Esophagus muscularis mucosa (tissue), 4 donors: Measurements from ENCODE around the gene RHAG. TPM values are rescaled to one million over a fixed set of nuclear protein-coding genes. Genes with fewer than 3 reads are reported as not detected.
"Not testable (repeated sequence)": the region's sequence is repeated elsewhere in the genome, so short reads cannot be mapped to it uniquely, and the experiment has no call there.

Source experiments
- DNase-seq: peaks from one replicate; pipeline ENCODE4 v3.0.0-alpha.2; 2017; ENCODE audit errors: extremely low spot score
- H3K27ac ChIP-seq, 4 donors: fragments of 200-600 bp; sonication (generic); replicated peaks in 1 of 4; 1 replicate in 3 of 4; 2 replicates in 1 of 4; pipeline ENCODE4 v1.5.1; 2016 to 2019; ENCODE audit warnings: mild to moderate bottlenecking in 1 of 4
- H3K27me3 ChIP-seq, 4 donors: fragments of 200-600 bp; sonication (generic); one replicate each; pipeline versions ENCODE4 v1.5.1 to v1.6.0; 2016 to 2019
- H3K36me3 ChIP-seq, 4 donors: fragments of 200-600 bp; sonication (generic); one replicate each; pipeline ENCODE4 v1.5.1; 2016 to 2019
- H3K4me1 ChIP-seq, 4 donors: fragments of 200-600 bp; sonication (generic); one replicate each; pipeline ENCODE4 v1.5.1; 2016 to 2019
- H3K4me3 ChIP-seq, 4 donors: fragments of 200-600 bp; sonication (generic); 1 replicate in 2 of 4; 2 replicates in 2 of 4; pipeline ENCODE4 v1.5.1; 2016 to 2019; ENCODE audit warnings: mild to moderate bottlenecking in 4 of 4, moderate library complexity in 1 of 4
- H3K9me3 ChIP-seq, 4 donors: fragments of 200-600 bp; sonication (generic); 1 replicate in 3 of 4; 2 replicates in 1 of 4; pipeline ENCODE4 v1.5.1; 2016 to 2019
- EP300 ChIP-seq: sonication (generic); formaldehyde crosslinking; IDR thresholded peaks from one replicate; pipeline ENCODE4 v1.6.1; 2017; ENCODE audit warnings: antibody characterized with exemption
- POLR2A ChIP-seq: fragments of 450-650 bp; IDR thresholded peaks from one replicate; pipeline ENCODE4 v1.6.1; 2017; ENCODE audit warnings: antibody characterized with exemption, moderate library complexity, mild to moderate bottlenecking, low read depth
- POLR2AphosphoS5 ChIP-seq, 2 donors: sonication (generic); formaldehyde crosslinking; IDR thresholded peaks; one replicate each; pipeline ENCODE4 v1.6.1; 2017; ENCODE audit warnings: antibody characterized with exemption in 2 of 2
- WGBS: methylation state at CpG from one replicate; pipeline ENCODE4 v1.1.5; 2018; 5-methylcytosine and 5-hydroxymethylcytosine counted together
- intact Hi-C: fragments of 100-400 bp; cut with DNase I; formaldehyde crosslinking; loops from one replicate; pipeline ENCODE4 v1.15.1; 2023
- total RNA-seq, 4 donors: library from RNA; depleted of rRNA; stranded (reverse); fragments of >200 nt; gene quantifications; one replicate each; pipeline versions ENCODE4 v1.1.0 to v1.2.1, GENCODE V29; 2016
- TF ChIP-seq, protein P1 (sequence below), 3 experiments: fragments of 200-600 bp in 2 of 3; fragments of 450-650 bp in 1 of 3; sonication (generic) in 2 of 3; IDR thresholded peaks; one replicate each; pipeline ENCODE4 v1.5.1; 2017 to 2019; ENCODE audit warnings: antibody characterized with exemption in 3 of 3, mild to moderate bottlenecking in 2 of 3, moderate library complexity in 1 of 3

RHAG gene
- total RNA-seq, 4 donors from 2014 or later: 0.42 to 1.4 (median 0.99) TPM; not detected in 1

GRCh38 chr6:49666480-49666879, 29.8 kb upstream of the RHAG start:
- Histone ChIP-seq H3K27me3 (no peaks in the 10 kb centered on the region), H3K27ac (no peak overlapping the region), H3K9me3 (no peaks in the 10 kb centered on the region), H3K36me3 (no peaks in the 10 kb centered on the region), H3K4me3 (no peak overlapping the region), H3K4me1 (no peaks in the 10 kb centered on the region)
- intact Hi-C loops: no loop called here
- TF ChIP-seq POLR2A (no peak), POLR2AphosphoS5 (IDR thresholded peaks at IDR 0.05) (no peak), EP300 (no peak)
- TF ChIP-seq, protein P1, sequence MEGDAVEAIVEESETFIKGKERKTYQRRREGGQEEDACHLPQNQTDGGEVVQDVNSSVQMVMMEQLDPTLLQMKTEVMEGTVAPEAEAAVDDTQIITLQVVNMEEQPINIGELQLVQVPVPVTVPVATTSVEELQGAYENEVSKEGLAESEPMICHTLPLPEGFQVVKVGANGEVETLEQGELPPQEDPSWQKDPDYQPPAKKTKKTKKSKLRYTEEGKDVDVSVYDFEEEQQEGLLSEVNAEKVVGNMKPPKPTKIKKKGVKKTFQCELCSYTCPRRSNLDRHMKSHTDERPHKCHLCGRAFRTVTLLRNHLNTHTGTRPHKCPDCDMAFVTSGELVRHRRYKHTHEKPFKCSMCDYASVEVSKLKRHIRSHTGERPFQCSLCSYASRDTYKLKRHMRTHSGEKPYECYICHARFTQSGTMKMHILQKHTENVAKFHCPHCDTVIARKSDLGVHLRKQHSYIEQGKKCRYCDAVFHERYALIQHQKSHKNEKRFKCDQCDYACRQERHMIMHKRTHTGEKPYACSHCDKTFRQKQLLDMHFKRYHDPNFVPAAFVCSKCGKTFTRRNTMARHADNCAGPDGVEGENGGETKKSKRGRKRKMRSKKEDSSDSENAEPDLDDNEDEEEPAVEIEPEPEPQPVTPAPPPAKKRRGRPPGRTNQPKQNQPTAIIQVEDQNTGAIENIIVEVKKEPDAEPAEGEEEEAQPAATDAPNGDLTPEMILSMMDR (IDR thresholded peaks at IDR 0.05): no peak
- DNase-seq: no peak
- WGBS: 56% methylated on average over 1 of the region's 1 CpG

DNA sequence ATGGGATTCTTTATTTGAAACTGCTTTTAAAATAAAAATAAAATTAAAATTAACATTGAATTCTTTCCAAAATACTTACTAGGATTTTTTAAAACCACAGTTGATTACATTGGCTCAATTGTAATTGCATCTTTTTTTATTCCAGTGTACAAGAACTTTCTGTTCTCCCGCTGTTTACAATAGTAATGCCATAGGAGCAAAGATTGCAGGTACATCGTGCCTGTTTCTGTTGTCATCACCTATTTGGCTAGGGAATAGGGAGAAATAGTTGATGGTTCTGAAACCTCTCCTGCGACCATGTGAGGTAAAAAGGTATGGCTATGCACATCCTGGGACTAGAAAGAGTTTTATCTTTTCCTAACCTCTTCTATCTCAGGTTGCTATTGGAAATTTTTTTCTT, 28.2 kb upstream of the RHAG start:
- WGBS: 72% methylated on average over 3 of the region's 3 CpGs
- intact Hi-C loops: no loop called here
- Histone ChIP-seq H3K9me3 (no peaks in the 10 kb centered on the region), H3K36me3 (no peaks in the 10 kb centered on the region), H3K27me3 (no peaks in the 10 kb centered on the region), H3K4me1 (no peaks in the 10 kb centered on the region), H3K27ac (no peak overlapping the region), H3K4me3 (no peak overlapping the region)
- TF ChIP-seq POLR2A: no peak
- TF ChIP-seq POLR2AphosphoS5 (IDR thresholded peaks at IDR 0.05): no peak
- no peak for TF ChIP-seq EP300
- TF ChIP-seq, protein P1 (IDR thresholded peaks at IDR 0.05): no peak
- DNase-seq: no peak

DNA sequence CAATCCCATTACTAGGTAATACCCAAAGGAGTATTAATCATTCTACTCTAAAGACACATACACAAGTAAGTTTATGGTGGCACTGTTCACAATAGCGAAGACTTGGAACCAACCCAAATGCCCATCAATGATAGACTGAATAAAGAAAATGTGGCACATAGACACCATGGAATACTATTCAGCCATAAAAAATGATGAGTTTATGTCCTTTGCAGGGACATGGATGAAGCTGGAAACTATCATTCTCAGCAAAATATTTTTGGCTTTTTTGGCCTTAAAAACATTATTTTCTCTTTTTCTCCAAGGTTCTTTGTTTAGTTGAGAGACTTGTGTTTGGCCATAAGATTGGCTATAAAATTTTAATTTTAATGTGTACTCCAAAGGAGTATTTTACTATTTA, 27.4 kb upstream of the RHAG start:
- H3K4me3 ChIP-seq, DNase-seq, H3K27ac ChIP-seq, H3K36me3 ChIP-seq, H3K27me3 ChIP-seq, intact Hi-C loops, H3K9me3 ChIP-seq, H3K4me1 ChIP-seq: not testable (repeated sequence)
- 90% methylated on average over 1 of the region's 1 CpG for WGBS

DNA sequence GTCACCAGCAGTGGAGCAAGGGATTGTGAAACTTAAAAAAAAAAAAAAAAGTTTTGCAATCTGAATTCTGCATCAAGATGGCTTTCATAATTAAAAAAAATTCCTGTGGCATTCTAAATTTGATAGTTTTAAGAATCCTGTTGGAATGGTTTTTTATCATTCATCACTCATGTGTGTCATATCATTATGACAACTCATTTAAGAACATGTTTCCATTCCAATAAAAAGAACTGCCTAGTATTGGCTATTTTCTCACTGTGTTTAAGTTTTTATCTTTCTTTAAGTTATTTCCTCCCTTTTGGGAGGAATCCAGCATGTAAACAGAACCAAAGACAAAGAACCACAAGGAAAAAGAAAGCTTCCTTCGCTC, 26.2 kb upstream of the RHAG start:
- 50% methylated on average over 1 of the region's 1 CpG for WGBS
- Histone ChIP-seq H3K27me3 (no peaks in the 10 kb centered on the region), H3K27ac (no peak overlapping the region), H3K9me3 (no peaks in the 10 kb centered on the region), H3K4me1 (no peaks in the 10 kb centered on the region), H3K4me3 (no peak overlapping the region), H3K36me3 (no peaks in the 10 kb centered on the region)
- DNase-seq: no peak
- TF ChIP-seq POLR2AphosphoS5 (IDR thresholded peaks at IDR 0.05) (no peak), EP300 (no peak), POLR2A (no peak)
- TF ChIP-seq, protein P1 (IDR thresholded peaks at IDR 0.05): no peak
- intact Hi-C loops: no loop called here

GRCh38 chr6:49662231-49662891, 25.7 kb upstream of the RHAG start:
- H3K27me3 ChIP-seq: no peaks in the 10 kb centered on the region
- intact Hi-C loops: no loop called here
- no peak for DNase-seq
- H3K27ac ChIP-seq: no peak overlapping the region
- WGBS: 78% methylated on average over 1 of the region's 1 CpG
- H3K36me3 ChIP-seq: no peaks in the 10 kb centered on the region
- no peak overlapping the region for H3K4me3 ChIP-seq
- TF ChIP-seq EP300 (no peak), POLR2AphosphoS5 (IDR thresholded peaks at IDR 0.05) (no peak), POLR2A (no peak)
- TF ChIP-seq, protein P1 (IDR thresholded peaks at IDR 0.05): no peak
- no peaks in the 10 kb centered on the region for H3K4me1 ChIP-seq
- no peaks in the 10 kb centered on the region for H3K9me3 ChIP-seq
